ENCODE results near the gene CDH23. TPM values are rescaled to one million over a fixed set of nuclear protein-coding genes. Genes with fewer than 3 reads are reported as not detected.

The CDH23 gene
- total and polyA plus RNA-seq, 9 of the 15 experiments (the other 6 are each of a cell fraction or from before 2014, with no cell fraction given): 0.18 to 1.2 (median 0.47) TPM

- TF ChIP-seq ZBTB17 (CRISPR knock-in tag; IDR thresholded peaks at IDR 0.05) (peak; percentile 85), ARID4B (CRISPR knock-in tag; IDR thresholded peaks at IDR 0.05) (no peak), ZNF232 (CRISPR knock-in tag; IDR thresholded peaks at IDR 0.05) (no peak)
Observed at GRCh38 chr10:71502190-71502589, 105.5 kb downstream of the CDH23 start (continued).

- 7% methylated on average over 5 of the region's 5 CpGs for WGBS (ENCODE audit: insufficient coverage, low coverage, missing lambda C conversion rate)
- DNase-seq (ENCODE audit: extremely low read depth in 1 of 4, low spot score in 3 of 4) (no peak), FAIRE-seq (no peak), ATAC-seq (no peak)
- Histone ChIP-seq H3K9ac (ENCODE audit: insufficient read depth in 1 of 2, low read depth in 2 of 2, low read length in 2 of 2) (no peak overlapping the region), H3K27me3 (ENCODE audit: control insufficient read depth in 2 of 2, insufficient read depth in 2 of 2, low read length in 2 of 2) (peaks cover 48 to 71% of the 10 kb centered on the region in 2 experiments), H3K79me2 (ENCODE audit: control insufficient read depth, insufficient read depth, low read length) (no peaks in the 10 kb centered on the region), H2AFZ (ENCODE audit: low read depth, low read length) (no peak overlapping the region), H3K4me2 (ENCODE audit: insufficient read depth, low read length) (no peak overlapping the region), H3K36me3 (ENCODE audit: control insufficient read depth, insufficient read depth, low read length) (no peaks in the 10 kb centered on the region), H3K9me1 (ENCODE audit: control insufficient read depth, insufficient read depth, low read length) (no peaks in the 10 kb centered on the region), H3K27ac (ENCODE audit: extremely low read depth, low read depth, low read length) (no peak overlapping the region), H4K20me1 (replicated peaks; ENCODE audit: control insufficient read depth, insufficient read depth, low read length) (peaks cover 3% of the 10 kb centered on the region; the same call in 1 of the 2 replicates), H3K9me3 (replicated peaks; ENCODE audit: control insufficient read depth, insufficient read depth, low read depth, low read length) (no peaks in the 10 kb centered on the region), H3K4me1 (replicated peaks in 1 of 2; ENCODE audit: control insufficient read depth in 2 of 2, insufficient read depth in 2 of 2, low read length in 2 of 2) (no peaks in the 10 kb centered on the region; a peak in 1 of 5 replicates), H3K4me3 (no peak overlapping the region)
- BruUV-seq (replicated peaks): no TSS peak
- ChIA-PET CTCF (ENCODE audit: low intra/inter-chr PET ratio) (no interaction called here), POLR2A (interaction anchor here (0.7 to 1.0 kb wide), 2 partner anchors 14 to 205 kb away, joined by 3 to 4 read pairs; no protein-coding TSS in a partner anchor)
- in situ Hi-C loops (cut with MboI): no loop called here
- intact Hi-C loops (cut with micrococcal nuclease): no loop called here
- TF ChIP-seq CTCF (IDR thresholded peaks at IDR 0.05 in 2 of 3, conservative IDR thresholded peaks at IDR 0.05 in 1 of 3; ENCODE audit: insufficient read depth in 2 of 3, low read depth in 1 of 3, low read length in 3 of 3) (no peak), HDGF (IDR thresholded peaks at IDR 0.05) (no peak), GABPA (tag; conservative IDR thresholded peaks at IDR 0.05; ENCODE audit: low read depth) (no peak), ATF3 (IDR thresholded peaks at IDR 0.05) (no peak), ATF3 (CRISPR knock-in tag; conservative IDR thresholded peaks at IDR 0.05) (no peak), ZC3H8 (IDR thresholded peaks at IDR 0.05) (no peak), EWSR1 (IDR thresholded peaks at IDR 0.05; ENCODE audit: borderline replicate concordance, low read depth, partially characterized antibody) (no peak), PATZ1 (CRISPR knock-in tag; IDR thresholded peaks at IDR 0.05; ENCODE audit: borderline replicate concordance) (no peak), TEAD2 (tag; IDR thresholded peaks at IDR 0.05) (no peak)
Observed at GRCh38 chr10:71502851-71503250, 106.1 kb downstream of the CDH23 start.
